Endodermal cell (in vitro differentiated cells): ENCODE measurements around the gene HOXD9. TPM values are rescaled to one million over a fixed set of nuclear protein-coding genes. Genes with fewer than 3 reads are reported as not detected.

ENCODE experiments used
- DNase-seq: peaks from one replicate; pipeline ENCODE4 v3.0.0-alpha.2; 2017
- H3K27ac ChIP-seq: 2 replicates; pipeline ENCODE4 v1.5.1; 2013; ENCODE audit warnings: mild to moderate bottlenecking, low read depth, low read length, moderate library complexity
- H3K27me3 ChIP-seq: 2 replicates; pipeline ENCODE4 v1.6.1; 2013; ENCODE audit warnings: mild to moderate bottlenecking, low read length, moderate library complexity; ENCODE audit not compliant: insufficient read depth, control insufficient read depth, poor library complexity, severe bottlenecking
- H3K36me3 ChIP-seq: 2 replicates; pipeline ENCODE4 v1.7.0; 2013; ENCODE audit warnings: mild to moderate bottlenecking, low read length, moderate library complexity; ENCODE audit not compliant: control insufficient read depth, insufficient read depth
- H3K4me1 ChIP-seq: one replicate; pipeline ENCODE4 v1.7.0; 2013; ENCODE audit warnings: low read length; ENCODE audit not compliant: control insufficient read depth, insufficient read depth
- H3K4me3 ChIP-seq: 2 replicates; pipeline ENCODE4 v1.5.1; 2013; ENCODE audit warnings: mild to moderate bottlenecking, low read length, moderate library complexity
- H3K9ac ChIP-seq: 2 replicates; pipeline ENCODE4 v1.6.1; 2013; ENCODE audit warnings: mild to moderate bottlenecking, low read length, moderate library complexity; ENCODE audit not compliant: poor library complexity, severe bottlenecking; ENCODE audit errors: extremely low read depth
- H3K9me3 ChIP-seq: 2 replicates; pipeline ENCODE4 v1.6.1; 2013; ENCODE audit warnings: mild to moderate bottlenecking, low read length, moderate library complexity; ENCODE audit not compliant: control insufficient read depth
- H3K27ac Mint-ChIP-seq: 2 replicates; pipeline ENCODE4 v1.8.0; 2020; ENCODE audit warnings: mixed read lengths
- H3K27me3 Mint-ChIP-seq: 2 replicates; pipeline ENCODE4 v1.8.0; 2021; ENCODE audit warnings: mild to moderate bottlenecking, mixed read lengths; ENCODE audit not compliant: insufficient read depth
- H3K36me3 Mint-ChIP-seq: 2 replicates; pipeline ENCODE4 v1.8.0; 2020; ENCODE audit warnings: low read depth, mixed read lengths
- H3K4me1 Mint-ChIP-seq: 2 replicates; pipeline ENCODE4 v1.8.0; 2020; ENCODE audit warnings: mixed read lengths
- H3K4me3 Mint-ChIP-seq: 2 replicates; pipeline ENCODE4 v1.8.0; 2020; ENCODE audit warnings: mild to moderate bottlenecking, moderate library complexity, mixed read lengths
- H3K9me3 Mint-ChIP-seq: 2 replicates; pipeline ENCODE4 v1.8.0; 2020; ENCODE audit warnings: mild to moderate bottlenecking, mixed read lengths
- WGBS, 2 experiments: methylation state at CpG; one replicate each; pipeline versions ENCODE4 v1.1.5 to v1.1.7; 2013; ENCODE audit warnings: missing lambda C conversion rate in 2 of 2, mixed read lengths in 1 of 2; ENCODE audit not compliant: insufficient coverage in 1 of 2, insufficient read length in 1 of 2; 5-methylcytosine and 5-hydroxymethylcytosine counted together
- total RNA-seq, 2 donors: library from RNA; stranded (reverse); fragmentation: NEBNext Ultra II Directional in 1 of 2; extraction: Animal tissue kit (Norgen Biotek cat#: 25700) in 1 of 2; gene quantifications; 2 replicates in 1 of 2; 3 replicates in 1 of 2; pipeline ENCODE4 v1.2.1, GENCODE V29; 2021
- TF ChIP-seq, protein P1 (sequence below): fragments of 200-600 bp; sonication (generic); conservative IDR thresholded peaks from 2 replicates; pipeline ENCODE4 v1.5.0; 2021; ENCODE audit warnings: antibody characterized with exemption, mild to moderate bottlenecking

The HOXD9 gene
- total RNA-seq, 2 donors from 2014 or later = not detected

DNA sequence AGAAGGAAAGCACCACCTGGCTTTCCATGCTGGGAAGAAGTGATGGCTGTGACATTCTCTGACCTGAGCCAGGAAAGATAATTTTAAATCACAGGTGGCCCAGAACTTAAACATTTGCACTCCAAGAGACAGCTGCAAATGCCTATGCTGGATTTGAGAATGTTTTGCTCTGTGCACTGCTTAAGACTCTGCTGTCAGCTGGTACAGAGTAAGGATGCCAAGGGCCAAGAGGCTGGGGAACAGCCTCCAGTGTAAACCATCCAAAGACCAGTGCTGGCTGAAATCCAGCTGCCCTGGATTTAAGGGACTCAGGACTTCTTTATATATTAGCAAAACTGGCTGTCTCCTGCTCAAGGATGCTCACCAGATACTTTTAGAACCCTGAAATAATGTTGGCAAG is 10.9 kb downstream of the HOXD9 start:
- peaks cover 96% of the 10 kb centered on the region for H3K27me3 Mint-ChIP-seq
- H3K27ac ChIP-seq = no peak overlapping the region
- peaks cover 8% of the 10 kb centered on the region for H3K9me3 ChIP-seq
- H3K4me1 ChIP-seq = peaks cover 3% of the 10 kb centered on the region
- no peak overlapping the region for H3K4me3 ChIP-seq
- H3K36me3 Mint-ChIP-seq = no peaks in the 10 kb centered on the region
- H3K9me3 Mint-ChIP-seq = no peaks in the 10 kb centered on the region
- H3K9ac ChIP-seq = no peak overlapping the region
- no peak overlapping the region for H3K27ac Mint-ChIP-seq
- no peak for DNase-seq
- no peak overlapping the region for H3K4me3 Mint-ChIP-seq
- peaks cover 100% of the 10 kb centered on the region for H3K27me3 ChIP-seq
- peaks cover 7% of the 10 kb centered on the region for H3K4me1 Mint-ChIP-seq
- TF ChIP-seq, protein P1, sequence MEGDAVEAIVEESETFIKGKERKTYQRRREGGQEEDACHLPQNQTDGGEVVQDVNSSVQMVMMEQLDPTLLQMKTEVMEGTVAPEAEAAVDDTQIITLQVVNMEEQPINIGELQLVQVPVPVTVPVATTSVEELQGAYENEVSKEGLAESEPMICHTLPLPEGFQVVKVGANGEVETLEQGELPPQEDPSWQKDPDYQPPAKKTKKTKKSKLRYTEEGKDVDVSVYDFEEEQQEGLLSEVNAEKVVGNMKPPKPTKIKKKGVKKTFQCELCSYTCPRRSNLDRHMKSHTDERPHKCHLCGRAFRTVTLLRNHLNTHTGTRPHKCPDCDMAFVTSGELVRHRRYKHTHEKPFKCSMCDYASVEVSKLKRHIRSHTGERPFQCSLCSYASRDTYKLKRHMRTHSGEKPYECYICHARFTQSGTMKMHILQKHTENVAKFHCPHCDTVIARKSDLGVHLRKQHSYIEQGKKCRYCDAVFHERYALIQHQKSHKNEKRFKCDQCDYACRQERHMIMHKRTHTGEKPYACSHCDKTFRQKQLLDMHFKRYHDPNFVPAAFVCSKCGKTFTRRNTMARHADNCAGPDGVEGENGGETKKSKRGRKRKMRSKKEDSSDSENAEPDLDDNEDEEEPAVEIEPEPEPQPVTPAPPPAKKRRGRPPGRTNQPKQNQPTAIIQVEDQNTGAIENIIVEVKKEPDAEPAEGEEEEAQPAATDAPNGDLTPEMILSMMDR = no peak
- no peaks in the 10 kb centered on the region for H3K36me3 ChIP-seq

DNA sequence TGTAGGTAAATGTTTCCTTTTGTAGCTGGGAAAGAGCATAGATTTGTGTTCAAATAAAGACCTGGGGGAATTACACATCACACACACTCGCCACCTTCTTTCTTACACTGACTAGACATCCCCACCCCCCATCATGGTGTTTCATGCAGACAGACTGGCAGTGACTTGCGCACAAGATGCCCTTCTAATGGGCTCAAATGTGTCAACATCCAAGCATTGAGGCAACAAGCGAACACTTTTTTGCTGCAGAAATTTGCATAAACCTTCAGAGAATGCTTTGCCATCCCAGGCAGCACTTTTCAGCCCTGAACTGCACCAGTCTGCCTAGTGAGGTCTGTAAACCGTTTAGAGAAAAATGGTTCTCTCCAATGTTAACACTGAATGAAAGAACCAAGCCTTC is 11.5 kb downstream of the HOXD9 start:
- peaks cover 96% of the 10 kb centered on the region for H3K27me3 Mint-ChIP-seq
- H3K4me1 Mint-ChIP-seq = peaks cover 6% of the 10 kb centered on the region
- H3K36me3 ChIP-seq = no peaks in the 10 kb centered on the region
- H3K27ac Mint-ChIP-seq = no peak overlapping the region
- H3K9me3 Mint-ChIP-seq = no peaks in the 10 kb centered on the region
- no peak overlapping the region for H3K4me3 ChIP-seq
- no peak overlapping the region for H3K9ac ChIP-seq
- H3K36me3 Mint-ChIP-seq = no peaks in the 10 kb centered on the region
- H3K27ac ChIP-seq = no peak overlapping the region
- 5 to 7% methylated on average over 4 of the region's 4 CpGs for WGBS, 2 experiments
- no peak overlapping the region for H3K4me3 Mint-ChIP-seq
- peaks cover 3% of the 10 kb centered on the region for H3K4me1 ChIP-seq
- peak; percentile 46 for DNase-seq
- TF ChIP-seq, protein P1 = no peak
- peaks cover 100% of the 10 kb centered on the region for H3K27me3 ChIP-seq
- H3K9me3 ChIP-seq = peaks cover 12% of the 10 kb centered on the region

DNA sequence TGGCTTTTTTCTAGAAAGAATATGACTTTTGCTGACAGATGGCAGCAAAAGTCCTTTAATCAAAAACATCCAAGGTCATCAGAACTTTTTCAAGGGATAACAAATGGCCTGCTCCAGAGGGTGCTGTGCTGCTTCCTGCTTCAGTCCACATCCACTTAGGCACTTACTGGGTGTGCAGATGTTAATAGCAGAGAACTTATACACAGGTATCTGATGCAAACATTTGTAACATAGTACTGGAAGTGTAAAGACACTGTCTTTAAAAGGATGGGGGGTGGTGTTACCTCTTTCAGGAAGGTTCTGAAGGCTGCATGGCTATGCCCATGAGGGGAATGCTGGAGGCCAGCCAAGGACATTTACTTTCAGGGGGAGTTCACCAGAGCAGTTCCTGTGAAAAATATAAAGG is 12.5 kb downstream of the HOXD9 start:
- Mint-ChIP-seq H3K4me1 (peaks cover 5% of the 10 kb centered on the region), H3K36me3 (no peaks in the 10 kb centered on the region), H3K4me3 (no peak overlapping the region), H3K9me3 (no peaks in the 10 kb centered on the region), H3K27me3 (peaks cover 98% of the 10 kb centered on the region), H3K27ac (no peak overlapping the region)
- Histone ChIP-seq H3K36me3 (no peaks in the 10 kb centered on the region), H3K4me1 (peaks cover 3% of the 10 kb centered on the region), H3K9me3 (peaks cover 14% of the 10 kb centered on the region), H3K9ac (no peak overlapping the region), H3K27me3 (peaks cover 100% of the 10 kb centered on the region), H3K27ac (no peak overlapping the region), H3K4me3 (no peak overlapping the region)
- TF ChIP-seq, protein P1 = no peak
- DNase-seq = no peak
